Duodenal mucosa (tissue), 2 donors: ENCODE measurements around the gene PIEZO2.

Source experiments
- H3K27ac ChIP-seq: one replicate; pipeline ENCODE4 v1.7.0; 2013; ENCODE audit warnings: low read depth, low read length
- H3K27me3 ChIP-seq, 2 donors: one replicate each; pipeline ENCODE4 v1.7.0; 2013; ENCODE audit warnings: low read length in 2 of 2, control low read depth in 1 of 2; ENCODE audit not compliant: insufficient read depth in 2 of 2, control insufficient read depth in 1 of 2
- H3K36me3 ChIP-seq, 2 donors: one replicate each; pipeline ENCODE4 v1.7.0; 2013; ENCODE audit warnings: low read length in 2 of 2, control low read depth in 1 of 2; ENCODE audit not compliant: insufficient read depth in 2 of 2, control insufficient read depth in 1 of 2
- H3K4me1 ChIP-seq, 2 donors: one replicate each; pipeline ENCODE4 v1.7.0; 2013; ENCODE audit warnings: low read length in 2 of 2, control low read depth in 1 of 2; ENCODE audit not compliant: insufficient read depth in 2 of 2, control insufficient read depth in 1 of 2
- H3K4me3 ChIP-seq, 2 donors: one replicate each; pipeline ENCODE4 v1.7.0; 2013; ENCODE audit warnings: low read length in 2 of 2, low read depth in 1 of 2
- H3K9ac ChIP-seq, 2 donors: one replicate each; pipeline ENCODE4 v1.7.0; 2013; ENCODE audit warnings: low read length in 2 of 2, low read depth in 1 of 2
- H3K9me3 ChIP-seq, 2 donors: one replicate each; pipeline ENCODE4 v1.7.0; 2013; ENCODE audit warnings: low read length in 2 of 2, control low read depth in 1 of 2; ENCODE audit not compliant: control insufficient read depth in 1 of 2

PIEZO2 gene

GRCh38 chr18:11020877-11021414, 128.4 kb downstream of the PIEZO2 start:
- H3K27me3 ChIP-seq = no peaks in the 10 kb centered on the region
- H3K4me3 ChIP-seq = no peak overlapping the region
- H3K27ac ChIP-seq = no peak overlapping the region
- H3K9me3 ChIP-seq = no peaks in the 10 kb centered on the region
- H3K4me1 ChIP-seq = no peaks in the 10 kb centered on the region
- no peaks in the 10 kb centered on the region for H3K36me3 ChIP-seq
- H3K9ac ChIP-seq = no peak overlapping the region

- no peak overlapping the region for H3K27ac ChIP-seq
- no peak overlapping the region for H3K9ac ChIP-seq
- no peak overlapping the region for H3K4me3 ChIP-seq
- H3K9me3 ChIP-seq = no peaks in the 10 kb centered on the region
- no peaks in the 10 kb centered on the region for H3K36me3 ChIP-seq
- no peaks in the 10 kb centered on the region for H3K27me3 ChIP-seq
- no peaks in the 10 kb centered on the region for H3K4me1 ChIP-seq
Observed at GRCh38 chr18:11020161-11020853, 129.1 kb downstream of the PIEZO2 start.

GRCh38 chr18:11019295-11020105, 129.9 kb downstream of the PIEZO2 start:
- Histone ChIP-seq H3K27me3 (no peaks in the 10 kb centered on the region), H3K4me3 (no peak overlapping the region), H3K4me1 (no peaks in the 10 kb centered on the region), H3K27ac (no peak overlapping the region), H3K36me3 (no peaks in the 10 kb centered on the region), H3K9ac (no peak overlapping the region), H3K9me3 (no peaks in the 10 kb centered on the region)

GRCh38 chr18:11009869-11010268, 139.5 kb downstream of the PIEZO2 start:
- H3K4me3 ChIP-seq = no peak overlapping the region
- no peaks in the 10 kb centered on the region for H3K9me3 ChIP-seq
- no peak overlapping the region for H3K9ac ChIP-seq
- H3K4me1 ChIP-seq = no peaks in the 10 kb centered on the region
- no peaks in the 10 kb centered on the region for H3K36me3 ChIP-seq
- no peaks in the 10 kb centered on the region for H3K27me3 ChIP-seq
- no peak overlapping the region for H3K27ac ChIP-seq

- Histone ChIP-seq H3K36me3 (no peaks in the 10 kb centered on the region), H3K4me1 (no peaks in the 10 kb centered on the region), H3K27ac (no peak overlapping the region), H3K9me3 (no peaks in the 10 kb centered on the region), H3K27me3 (no peaks in the 10 kb centered on the region), H3K9ac (no peak overlapping the region), H3K4me3 (no peak overlapping the region)
Observed at GRCh38 chr18:11009147-11009546, 140.2 kb downstream of the PIEZO2 start.

- Histone ChIP-seq H3K4me1 (no peaks in the 10 kb centered on the region), H3K4me3 (no peak overlapping the region), H3K36me3 (no peaks in the 10 kb centered on the region), H3K9ac (no peak overlapping the region), H3K27me3 (no peaks in the 10 kb centered on the region), H3K9me3 (no peaks in the 10 kb centered on the region), H3K27ac (no peak overlapping the region)
Observed at GRCh38 chr18:11008505-11008904, 140.9 kb downstream of the PIEZO2 start.

- no peak overlapping the region for H3K9ac ChIP-seq
- H3K4me3 ChIP-seq = no peak overlapping the region
- H3K27ac ChIP-seq = no peak overlapping the region
Observed at GRCh38 chr18:11005528-11005927, 143.8 kb downstream of the PIEZO2 start.

GRCh38 chr18:11004951-11005350, 144.4 kb downstream of the PIEZO2 start:
- Histone ChIP-seq H3K36me3 (no peaks in the 10 kb centered on the region), H3K27me3 (no peaks in the 10 kb centered on the region), H3K4me3 (no peak overlapping the region), H3K9me3 (no peaks in the 10 kb centered on the region), H3K4me1 (no peaks in the 10 kb centered on the region), H3K27ac (no peak overlapping the region), H3K9ac (no peak overlapping the region)

More at GRCh38 chr18:11005528-11005927, 143.8 kb downstream of the PIEZO2 start:
- Histone ChIP-seq H3K4me1 (no peaks in the 10 kb centered on the region), H3K36me3 (no peaks in the 10 kb centered on the region), H3K9me3 (no peaks in the 10 kb centered on the region), H3K27me3 (no peaks in the 10 kb centered on the region)

- Histone ChIP-seq H3K4me3 (no peak overlapping the region), H3K4me1 (no peaks in the 10 kb centered on the region), H3K27ac (no peak overlapping the region), H3K27me3 (no peaks in the 10 kb centered on the region), H3K9me3 (no peaks in the 10 kb centered on the region), H3K9ac (no peak overlapping the region), H3K36me3 (no peaks in the 10 kb centered on the region)
Observed at GRCh38 chr18:11004294-11004693, 145.1 kb downstream of the PIEZO2 start.

GRCh38 chr18:11002796-11003195, 146.6 kb downstream of the PIEZO2 start:
- H3K9ac ChIP-seq = no peak overlapping the region
- no peak overlapping the region for H3K4me3 ChIP-seq
- H3K4me1 ChIP-seq = no peaks in the 10 kb centered on the region
- H3K27me3 ChIP-seq = no peaks in the 10 kb centered on the region
- H3K9me3 ChIP-seq = peaks cover 0 to 5% of the 10 kb centered on the region in 2 donors
- no peak overlapping the region for H3K27ac ChIP-seq
- H3K36me3 ChIP-seq = no peaks in the 10 kb centered on the region
